K562 (cell line): ENCODE measurements around the gene METRN. TPM values are rescaled to one million over a fixed set of nuclear protein-coding genes. Genes with fewer than 3 reads are reported as not detected.

Experiments
- ATAC-seq: fragments of 200-7000 bp; cut with Tn5 transposase; 3 replicates; pipeline ENCODE4 v1.9.1; 2020; ENCODE audit warnings: moderate library complexity
- BruUV-seq: library from RNA; stranded (reverse); fragments of 400-500 nt; replicated peaks from 2 replicates; lab custom pipeline; 2021; lab: Mats Ljungman, UMichigan
- CTCF ChIA-PET: fragments of 300-600 bp; formaldehyde crosslinking; extraction: SDS; loops from one replicate; lab custom pipeline; 2021; ENCODE audit warnings: low intra/inter-chr PET ratio; lab: Yijun Ruan, JAX
- POLR2A ChIA-PET: fragments of 300-600, 350-650 bp; sonication (Branson Sonifier 250); formaldehyde crosslinking; extraction: SDS; loops from one replicate; lab custom pipeline; 2021; ENCODE audit warnings: antibody characterized with exemption, inconsistent platforms; lab: Yijun Ruan, JAX
- DNase-seq, 4 experiments: peaks; one replicate each; pipeline versions ENCODE4 v3.0.0 to v3.0.0-alpha.2; 2011 to 2018; ENCODE audit warnings: low spot score in 3 of 4, mixed read lengths in 3 of 4; ENCODE audit errors: extremely low read depth in 1 of 4
- FAIRE-seq: peaks from 2 replicates; lab custom pipeline; 2011; peaks lifted over from hg19 to GRCh38; lab: Jason Lieb, UNC
- H2AFZ ChIP-seq: 2 replicates; pipeline ENCODE4 v1.6.0; 2011; ENCODE audit warnings: low read depth, low read length, control low read depth, inconsistent platforms
- H3K27ac ChIP-seq: fragments of 200-600 bp; 3 replicates; pipeline ENCODE4 v1.8.0; 2011; ENCODE audit warnings: low read depth, mild to moderate bottlenecking, control low read depth, inconsistent platforms, low read length, moderate library complexity, mixed read lengths; ENCODE audit errors: extremely low read depth
- H3K27me3 ChIP-seq, 2 experiments: fragments of 300-600 bp in 1 of 2; 2 replicates in 1 of 2; 3 replicates in 1 of 2; pipeline versions ENCODE4 v1.6.0 to v1.8.0; 2011; ENCODE audit warnings: inconsistent platforms in 2 of 2, low read length in 2 of 2, mild to moderate bottlenecking in 1 of 2, mixed read lengths in 1 of 2, moderate library complexity in 1 of 2; ENCODE audit not compliant: control insufficient read depth in 2 of 2, insufficient read depth in 2 of 2
- H3K36me3 ChIP-seq: fragments of 300-600 bp; 3 replicates; pipeline ENCODE4 v1.8.0; 2011; ENCODE audit warnings: mild to moderate bottlenecking, low read length, inconsistent platforms; ENCODE audit not compliant: control insufficient read depth, insufficient read depth
- H3K4me1 ChIP-seq, 2 experiments: fragments of 200-600 bp in 1 of 2; replicated peaks in 1 of 2; 2 replicates in 1 of 2; 3 replicates in 1 of 2; pipeline versions ENCODE4 v1.5.1 to v1.8.0; 2011; ENCODE audit warnings: inconsistent platforms in 2 of 2, low read length in 2 of 2, mild to moderate bottlenecking in 1 of 2, mixed read lengths in 1 of 2, moderate library complexity in 1 of 2; ENCODE audit not compliant: control insufficient read depth in 2 of 2, insufficient read depth in 2 of 2
- H3K4me2 ChIP-seq: 2 replicates; pipeline ENCODE4 v1.6.1; 2011; ENCODE audit warnings: low read length, control low read depth, inconsistent platforms, mixed read lengths; ENCODE audit not compliant: insufficient read depth
- H3K4me3 ChIP-seq: fragments of 200-600 bp; sonication (generic), shearing (Covaris generic); 2 replicates; pipeline ENCODE4 v1.5.1; 2016; ENCODE audit warnings: control low read depth, inconsistent platforms
- H3K79me2 ChIP-seq: fragments of 200-600 bp; 3 replicates; pipeline ENCODE4 v1.8.0; 2011; ENCODE audit warnings: low read length, inconsistent platforms; ENCODE audit not compliant: control insufficient read depth, insufficient read depth
- H3K9ac ChIP-seq, 2 experiments: 2 replicates each; pipeline versions ENCODE4 v1.6.0 to v1.6.1; 2011; ENCODE audit warnings: low read depth in 2 of 2, low read length in 2 of 2, control low read depth in 1 of 2, inconsistent platforms in 1 of 2, mild to moderate bottlenecking in 1 of 2, mixed read lengths in 1 of 2; ENCODE audit not compliant: insufficient read depth in 1 of 2
- H3K9me1 ChIP-seq: one replicate; pipeline ENCODE4 v1.6.0; 2011; ENCODE audit warnings: inconsistent platforms, mild to moderate bottlenecking, low read length, moderate library complexity; ENCODE audit not compliant: control insufficient read depth, insufficient read depth
- H3K9me3 ChIP-seq: replicated peaks from 2 replicates; pipeline ENCODE4 v1.5.1; 2011; ENCODE audit warnings: low read depth, low read length, inconsistent platforms; ENCODE audit not compliant: control insufficient read depth, insufficient read depth
- H4K20me1 ChIP-seq: replicated peaks from 2 replicates; pipeline ENCODE4 v1.6.1; 2011; ENCODE audit warnings: low read length, inconsistent platforms, mixed read lengths; ENCODE audit not compliant: control insufficient read depth, insufficient read depth
- MTA1 ChIP-seq: fragments of 450-650 bp; IDR thresholded peaks from 2 replicates; pipeline ENCODE4 v1.6.1; 2017; ENCODE audit warnings: borderline replicate concordance
- POLR2A ChIP-seq: fragments of 450-650 bp; conservative IDR thresholded peaks from 2 replicates; pipeline ENCODE4 v1.6.1; 2016
- PRDM10 ChIP-seq: fragments of 450-650 bp; IDR thresholded peaks from 2 replicates; pipeline ENCODE4 v1.6.1; 2018; ENCODE audit not compliant: partially characterized antibody
- RAD21 ChIP-seq, 2 experiments: fragments of 250-450 bp in 1 of 2; fragments of 450-650 bp in 1 of 2; sonication (Bioruptor Pico) in 1 of 2; formaldehyde crosslinking in 1 of 2; IDR thresholded peaks in 1 of 2; conservative IDR thresholded peaks in 1 of 2; 2 replicates each; pipeline versions ENCODE4 v1.4.0 to v1.8.0; 2020 to 2022; ENCODE audit warnings: mild to moderate bottlenecking in 2 of 2, moderate library complexity in 1 of 2
- ZNF174 ChIP-seq: fragments of 250-450 bp; sonication (Bioruptor Pico); IDR thresholded peaks from 2 replicates; pipeline ENCODE4 v1.4.0; 2020; ENCODE audit warnings: mild to moderate bottlenecking
- ZNF23 ChIP-seq: fragments of 250-450 bp; sonication (Bioruptor Pico); IDR thresholded peaks from 2 replicates; pipeline ENCODE4 v1.4.0; 2020; ENCODE audit warnings: mild to moderate bottlenecking
- ZNF512 ChIP-seq: IDR thresholded peaks from 2 replicates; pipeline ENCODE4 v1.6.1; 2016; ENCODE audit warnings: missing genetic modification characterization, missing compliant biosample characterization
- WGBS: fragments of 100-300 bp; shearing (Covaris generic); methylation state at CpG from one replicate; pipeline ENCODE4 v1.1.6; 2016; ENCODE audit warnings: low coverage, mixed read lengths; ENCODE audit not compliant: insufficient coverage; ENCODE audit errors: missing lambda C conversion rate; 5-methylcytosine and 5-hydroxymethylcytosine counted together
- in situ Hi-C: fragments of 300-500 bp; cut with MboI; formaldehyde crosslinking; loops from 4 replicates; pipeline ENCODE4 v1.15.0; 2018; ENCODE audit warnings: inconsistent platforms, mixed read lengths
- intact Hi-C: fragments of 100-400 bp; cut with micrococcal nuclease; formaldehyde crosslinking; loops from 2 replicates; pipeline ENCODE4 v1.14.2; 2022
- polyA plus RNA-seq, 8 experiments: library from polyadenylated mRNA; depleted of rRNA in 4 of 8; stranded (reverse) in 5 of 8; unstranded in 3 of 8; fragments of >200 nt; fragmentation: Nextera tagmentation in 2 of 8; fragmentation: Illumina TruSeq in 1 of 8; extraction: Ambion mirVana in 2 of 8; extraction: Trizol in 1 of 8; gene quantifications; 2 replicates each; pipeline versions ENCODE4 v1.2.1 to v1.2.3, GENCODE V29; 2011 to 2014; ENCODE audit warnings: inconsistent platforms in 1 of 8, missing spikeins in 1 of 8
- total RNA-seq, 7 experiments: library from RNA; depleted of rRNA in 6 of 7; stranded (reverse); fragments of >200 nt in 6 of 7; fragmentation: Illumina TruSeq in 2 of 7; extraction: Trizol in 2 of 7; gene quantifications; 2 replicates each; pipeline versions ENCODE4 v1.2.1 to v1.2.3, GENCODE V29; 2011 to 2021; ENCODE audit warnings: low replicate concordance in 1 of 7

The METRN gene
- total and polyA plus RNA-seq, 9 of the 15 experiments (the other 6 are each of a cell fraction or from before 2014, with no cell fraction given), result 0.20 to 89.8 (median 15.4) TPM

- Histone ChIP-seq H3K27me3 (no peaks in the 10 kb centered on the region), H3K79me2 (peaks cover 25% of the 10 kb centered on the region), H3K4me1 (peaks cover 10 to 93% of the 10 kb centered on the region in 2 experiments; a peak in 4 of 5 replicates), H3K9me1 (no peaks in the 10 kb centered on the region), H3K9ac (peak overlapping the region; percentile 48 to 96; a peak in 3 of 4 replicates), H3K4me2 (peak overlapping the region; percentile 97; the same call in 1 of the 2 replicates), H3K27ac (no peak overlapping the region; the same call in 2 of the 3 replicates), H4K20me1 (no peaks in the 10 kb centered on the region; the same call in 1 of the 2 replicates), H2AFZ (no peak overlapping the region), H3K4me3 (no peak overlapping the region; the same call in 1 of the 2 replicates), H3K36me3 (peaks cover 55% of the 10 kb centered on the region; the same call in 2 of the 3 replicates), H3K9me3 (no peaks in the 10 kb centered on the region)
- in situ Hi-C loops, result no loop called here
- ATAC-seq (no peak), FAIRE-seq (no peak), DNase-seq (no peak)
- WGBS, result 87% methylated on average over 28 of the region's 37 CpGs
- ChIA-PET POLR2A (interaction anchor here (0.5 to 2.0 kb wide), 9 partner anchors 10 to 83 kb away, joined by 3 to 16 read pairs (median 4); partner anchors contain the start of genes ANTKMT, CIAO3 and MSLN), CTCF (no interaction called here)
- intact Hi-C loops, result loop anchor here (2.0 kb wide), 1 partner anchor 15 kb away; the partner anchor contains the start of gene METRN
- no TSS peak for BruUV-seq
- TF ChIP-seq ZNF174 (CRISPR knock-in tag), result no peak
- no peak for TF ChIP-seq MTA1
- TF ChIP-seq POLR2A, result peak; percentile 51
- TF ChIP-seq ZNF23 (CRISPR knock-in tag), result no peak
- TF ChIP-seq PRDM10, result no peak
- no peak for TF ChIP-seq RAD21 (CRISPR knock-in tag; conservative IDR thresholded peaks at IDR 0.05 in 1 of 2, IDR thresholded peaks at IDR 0.05 in 1 of 2)
- TF ChIP-seq ZNF512 (tag), result no peak
These were observed 15.1 kb downstream of the METRN start for GRCh38 chr16:729768-730665.
